ENCODE measurements around the gene DOCK1.

The DOCK1 gene

GRCh38 chr10:127347202-127347959, 442.2 kb downstream of the DOCK1 start:
- no peak for DNase-seq (ENCODE audit: low read depth, low spot score)

GRCh38 chr10:127349737-127350136, 444.5 kb downstream of the DOCK1 start:
- no peak for DNase-seq (ENCODE audit: low read depth, low spot score)

- no peak for DNase-seq (ENCODE audit: low read depth, low spot score)
Observed at GRCh38 chr10:127351542-127351941, 446.3 kb downstream of the DOCK1 start.

GRCh38 chr10:127353544-127353943, 448.3 kb downstream of the DOCK1 start:
- no peak for DNase-seq (ENCODE audit: low read depth, low spot score)

GRCh38 chr10:127354255-127354654, 449.0 kb downstream of the DOCK1 start:
- no peak for DNase-seq (ENCODE audit: low read depth, low spot score)

- DNase-seq (ENCODE audit: low read depth, low spot score), result no peak
Observed at GRCh38 chr10:127354992-127355391, 449.8 kb downstream of the DOCK1 start.

GRCh38 chr10:127356360-127356759, 451.1 kb downstream of the DOCK1 start:
- no peak for DNase-seq (ENCODE audit: low read depth, low spot score)

- DNase-seq (ENCODE audit: low read depth, low spot score), result no peak
Observed at GRCh38 chr10:127357265-127357664, 452.0 kb downstream of the DOCK1 start.

GRCh38 chr10:127358337-127358736, 453.1 kb downstream of the DOCK1 start:
- DNase-seq (ENCODE audit: low read depth, low spot score), result no peak

- no peak for DNase-seq (ENCODE audit: low read depth, low spot score)
Observed at GRCh38 chr10:127364034-127364433, 458.8 kb downstream of the DOCK1 start.

- no peak for DNase-seq (ENCODE audit: low read depth, low spot score)
Observed at GRCh38 chr10:127368101-127368500, 462.9 kb downstream of the DOCK1 start.

- no peak for DNase-seq (ENCODE audit: low read depth, low spot score)
Observed at GRCh38 chr10:127368929-127369328, 463.7 kb downstream of the DOCK1 start.

- no peak for DNase-seq (ENCODE audit: low read depth, low spot score)
Observed at GRCh38 chr10:127370601-127371000, 465.4 kb downstream of the DOCK1 start.

GRCh38 chr10:127372361-127372760, 467.1 kb downstream of the DOCK1 start:
- no peak for DNase-seq (ENCODE audit: low read depth, low spot score)

GRCh38 chr10:127374074-127374680, 468.9 kb downstream of the DOCK1 start:
- no peak for DNase-seq (ENCODE audit: low read depth, low spot score)

GRCh38 chr10:127374901-127375300, 469.7 kb downstream of the DOCK1 start:
- no peak for DNase-seq (ENCODE audit: low read depth, low spot score)

- no peak for DNase-seq (ENCODE audit: low read depth, low spot score)
Observed at GRCh38 chr10:127375461-127375860, 470.2 kb downstream of the DOCK1 start.

GRCh38 chr10:127376071-127376470, 470.8 kb downstream of the DOCK1 start:
- no peak for DNase-seq (ENCODE audit: low read depth, low spot score)

- no peak for DNase-seq (ENCODE audit: low read depth, low spot score)
Observed at GRCh38 chr10:127378628-127379027, 473.4 kb downstream of the DOCK1 start.

GRCh38 chr10:127384532-127384931, 479.3 kb downstream of the DOCK1 start:
- DNase-seq (ENCODE audit: low read depth, low spot score), result no peak

GRCh38 chr10:127385066-127385465, 479.8 kb downstream of the DOCK1 start:
- DNase-seq (ENCODE audit: low read depth, low spot score), result no peak

- peak; percentile 71 for DNase-seq (ENCODE audit: low read depth, low spot score)
Observed at GRCh38 chr10:127386606-127387327, 481.5 kb downstream of the DOCK1 start.

GRCh38 chr10:127391875-127392274, 486.6 kb downstream of the DOCK1 start:
- DNase-seq (ENCODE audit: low read depth, low spot score), result no peak

All from ELF-1 (cell line).